UCSD-AML1 (cell line): ENCODE measurements around the gene CPEB3.
A peak's percentile ranks its signal among the peaks of the same experiment; 100 is the strongest.
"Not testable (repeated sequence)": the region's sequence is repeated elsewhere in the genome, so short reads cannot be mapped to it uniquely, and the experiment has no call there.

ENCODE experiments used
- DNase-seq: peaks from one replicate; lab custom pipeline; 2025; ENCODE audit not compliant: unreplicated experiment; lab: John Stamatoyannopoulos, UW

CPEB3 gene

DNA sequence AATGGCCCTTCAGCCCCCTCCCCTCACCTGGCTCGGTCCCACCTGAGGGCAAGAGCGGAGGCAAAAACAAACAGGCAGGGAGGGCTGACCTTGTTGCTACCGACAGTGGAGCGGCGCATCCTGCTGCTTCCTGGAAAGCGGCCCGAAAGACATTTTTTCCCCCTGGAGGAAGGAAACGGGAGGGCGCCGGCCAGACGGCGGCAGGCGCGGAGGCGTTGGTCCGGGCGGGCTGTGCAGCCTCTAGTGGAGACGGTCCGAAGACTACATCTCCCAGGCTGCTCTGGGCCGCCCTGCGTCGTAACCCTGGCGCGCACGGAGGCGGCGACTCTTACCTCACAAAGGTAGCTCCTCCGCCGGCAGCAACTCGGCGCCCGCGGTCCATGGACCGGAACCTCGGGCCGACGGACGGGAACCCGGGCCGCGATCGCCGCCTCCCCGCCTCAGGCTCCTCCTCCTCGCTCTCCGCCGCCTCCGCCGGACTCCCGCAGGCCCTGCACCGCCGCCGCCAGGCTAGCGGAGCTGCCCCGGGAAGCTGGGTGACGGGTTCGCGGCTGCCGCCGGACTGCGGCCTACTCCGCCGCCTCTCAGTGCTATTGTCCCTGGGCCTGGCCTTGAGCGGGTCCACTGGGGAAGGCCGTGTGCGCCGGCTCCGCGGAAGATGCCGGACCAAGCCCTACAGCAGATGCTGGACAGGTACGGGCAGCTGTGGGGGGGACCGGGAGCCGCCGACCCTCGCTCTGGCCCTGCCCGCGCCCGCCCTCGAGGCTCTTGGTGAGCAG lies at the start of gene CPEB3, which contains the start of gene MARCHF5:
Gene CPEB3 (minus strand): TSS at position 242 of the 779 bp plus-strand sequence. CDS start 50,728 bp downstream, outside the sequence.
Gene MARCHF5 (plus strand): TSS at position 331 of the 779 bp plus-strand sequence. CDS start 328 bp downstream, at position 659.
- peak; percentile 96 for DNase-seq

GRCh38 chr10:92329927-92330326 lies 39.0 kb upstream of the CPEB3 start:
- not testable (repeated sequence) for DNase-seq

DNA sequence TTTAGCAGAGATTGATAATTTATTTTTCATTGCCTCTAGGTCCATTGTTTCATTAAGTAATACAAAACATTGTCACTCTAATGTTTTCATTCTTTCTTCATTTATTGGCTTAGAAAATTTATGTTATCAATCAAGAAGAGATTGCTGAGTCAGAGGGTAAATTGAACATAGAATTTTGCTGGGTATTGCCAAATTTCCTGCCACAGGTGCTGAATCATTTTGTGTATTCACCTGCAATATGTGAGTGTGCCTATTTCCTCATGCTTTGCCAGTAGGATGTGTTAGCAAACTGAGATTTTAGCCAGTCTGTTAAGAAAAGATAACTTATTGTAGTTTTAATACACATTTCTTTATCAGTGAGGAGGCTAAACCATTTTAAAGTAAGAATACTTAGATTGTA lies 38.1 kb upstream of the CPEB3 start:
- DNase-seq = no peak

- no peak for DNase-seq
Observed at GRCh38 chr10:92327445-92328433, 36.9 kb upstream of the CPEB3 start.

DNA sequence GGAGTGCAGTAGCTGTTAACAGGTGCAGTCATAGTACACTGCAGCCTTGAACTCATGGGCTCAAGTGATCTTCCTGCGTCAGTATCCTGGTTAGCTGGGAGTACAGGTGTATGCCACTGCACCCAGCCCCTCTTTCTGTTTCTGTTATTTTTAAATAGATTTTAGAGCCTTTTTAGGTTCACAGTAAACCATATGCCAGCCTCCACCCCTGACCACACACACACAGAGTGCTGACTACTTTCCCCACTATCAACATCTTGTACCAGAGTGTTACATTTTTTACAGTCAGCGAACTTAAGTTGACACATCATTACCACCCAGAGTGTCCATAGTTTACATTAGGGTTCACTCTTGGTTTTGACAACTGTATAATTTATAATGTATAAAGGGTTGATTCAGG lies 32.2 kb upstream of the CPEB3 start:
- no peak for DNase-seq

DNA sequence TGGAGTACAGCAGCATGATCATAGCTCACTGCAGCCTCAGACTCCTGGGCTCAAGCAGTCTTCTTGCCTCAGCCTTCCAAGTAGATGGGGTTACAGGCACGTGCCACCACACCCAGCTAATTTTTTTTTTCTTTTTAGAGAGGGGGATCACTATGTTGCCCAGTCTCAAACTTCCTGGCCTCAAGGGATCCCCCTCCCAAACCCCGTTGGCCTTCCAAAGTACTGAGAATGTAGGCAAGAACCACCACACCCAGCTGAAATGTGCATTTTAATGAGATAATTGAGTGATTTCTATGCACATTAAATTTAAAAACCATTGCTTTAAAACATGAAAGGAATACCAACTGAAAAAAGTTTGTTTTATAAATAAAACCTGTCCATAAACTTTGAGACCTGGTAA lies 25.7 kb upstream of the CPEB3 start:
- DNase-seq = no peak

GRCh38 chr10:92313750-92314149 lies 22.9 kb upstream of the CPEB3 start:
- no peak for DNase-seq

DNA sequence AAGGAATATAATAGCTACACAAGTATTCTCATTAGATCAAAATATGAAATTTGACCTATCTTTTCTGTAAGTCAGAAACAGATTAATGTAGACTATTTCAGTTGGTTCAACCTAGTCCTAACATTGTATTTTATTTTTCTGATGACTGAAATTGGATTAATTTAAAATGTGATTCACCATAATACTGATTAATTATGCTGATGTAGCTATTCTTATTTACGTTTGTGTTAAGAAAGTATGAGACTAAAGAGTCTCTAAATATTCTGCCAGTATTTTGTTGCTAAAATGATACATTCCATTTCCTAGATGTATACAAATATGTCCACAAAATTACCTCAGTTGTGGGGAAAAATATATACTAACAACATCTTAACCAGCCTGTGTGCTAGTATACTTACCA lies 18.4 kb upstream of the CPEB3 start:
- no peak for DNase-seq

DNA sequence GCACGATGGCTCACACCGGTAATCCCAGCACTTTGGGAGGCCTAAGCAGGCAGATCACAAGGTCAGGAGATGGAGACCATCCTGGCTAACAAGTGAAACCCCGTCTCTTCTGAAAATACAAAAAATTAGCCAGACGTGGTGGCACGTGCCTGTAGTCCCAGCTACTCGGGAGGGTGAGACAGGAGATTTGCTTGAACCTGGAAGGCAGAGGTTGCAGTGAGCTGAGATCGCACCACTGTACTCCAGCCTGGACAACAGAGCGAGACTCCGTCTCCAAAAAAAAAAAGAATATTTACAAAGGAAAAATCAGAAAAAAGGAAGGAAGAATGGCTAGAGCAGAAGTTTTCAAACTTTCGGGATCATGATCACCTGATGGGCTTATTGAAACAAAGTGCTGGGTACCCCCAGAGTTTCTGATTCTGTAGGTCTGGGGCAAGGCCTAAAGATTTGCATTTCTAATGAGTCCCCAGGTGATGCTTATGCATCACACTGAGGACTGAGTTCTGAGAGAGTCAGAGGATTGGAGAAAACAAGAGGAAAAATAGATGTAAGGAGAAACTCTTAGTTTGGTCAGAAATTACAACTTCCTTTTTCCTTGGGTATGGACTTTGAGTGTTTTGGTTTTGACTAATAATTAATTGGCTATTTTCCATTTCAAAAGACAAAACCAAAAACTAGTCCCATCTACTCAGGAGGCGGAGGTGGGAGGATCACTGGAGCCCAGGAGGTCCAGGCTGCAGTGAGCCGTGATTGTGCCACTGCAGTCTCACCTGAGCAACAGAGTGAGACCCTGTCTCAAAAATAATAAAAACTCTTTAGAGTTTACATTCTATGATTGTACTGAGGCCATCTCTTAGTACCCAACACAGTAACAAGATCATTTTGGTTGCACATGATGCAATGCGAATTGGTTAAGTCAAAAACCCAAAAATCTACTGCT lies 14.5 kb upstream of the CPEB3 start:
- no peak for DNase-seq

DNA sequence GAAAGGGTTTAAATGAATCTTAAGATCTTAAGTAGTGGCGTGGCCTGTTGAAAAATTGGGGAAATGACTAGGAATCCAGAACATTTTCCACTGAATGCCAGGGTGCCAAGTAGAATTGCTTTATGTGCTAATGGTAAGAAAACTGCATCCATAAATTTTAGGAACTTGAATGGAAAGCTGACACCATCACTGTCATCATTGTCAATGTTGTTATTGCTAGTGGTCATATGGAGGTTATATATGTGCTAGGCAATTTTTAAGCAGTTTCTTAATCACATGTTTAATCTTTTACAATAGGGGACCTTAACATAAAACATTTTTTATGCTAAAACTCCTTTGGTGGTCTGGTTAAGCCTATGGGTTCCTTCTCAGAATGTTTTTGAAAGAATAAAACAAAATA lies 13.2 kb upstream of the CPEB3 start:
- no peak for DNase-seq

DNA sequence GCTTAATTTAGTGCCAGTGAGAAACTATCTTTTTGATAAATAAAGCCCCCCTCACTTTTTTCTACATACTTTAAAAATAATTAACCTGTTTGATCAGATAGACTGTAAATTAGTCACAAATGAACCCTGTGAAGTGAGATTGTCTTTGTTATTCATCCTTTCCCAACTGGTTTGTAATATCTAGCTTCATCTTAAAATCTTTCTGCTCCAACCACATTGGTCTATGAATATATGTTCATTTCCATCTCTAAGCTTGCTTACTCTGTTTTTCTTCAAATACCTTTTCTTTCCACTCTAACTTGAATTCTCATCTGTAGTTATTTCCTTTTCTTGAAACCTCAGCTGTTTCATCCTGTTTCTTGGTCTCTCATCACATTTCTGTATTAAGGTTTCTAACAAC lies 12.2 kb upstream of the CPEB3 start:
- no peak for DNase-seq

DNA sequence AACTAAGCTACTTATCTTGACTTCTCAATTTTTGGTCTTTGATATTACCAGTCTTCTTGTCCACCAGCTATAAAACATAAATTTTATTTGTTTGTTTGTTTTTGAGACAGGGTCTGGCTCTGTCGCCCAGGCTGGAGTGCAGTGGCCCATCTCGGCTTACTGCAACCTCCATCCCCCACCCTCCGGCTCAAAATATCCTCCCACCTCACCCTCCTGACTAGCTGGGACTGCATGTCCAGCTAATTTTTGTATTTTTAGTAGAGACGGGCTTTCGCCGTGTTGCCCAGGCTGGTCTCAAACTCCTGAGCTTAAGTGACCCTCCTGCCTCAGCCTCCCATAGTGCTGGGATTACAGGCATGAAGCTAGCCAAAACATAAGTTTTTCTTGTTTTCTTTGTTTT lies 7.6 kb upstream of the CPEB3 start:
- no peak for DNase-seq

- DNase-seq = peak; percentile 61
Observed at GRCh38 chr10:92291921-92292845, 1.3 kb upstream of the CPEB3 start.

DNA sequence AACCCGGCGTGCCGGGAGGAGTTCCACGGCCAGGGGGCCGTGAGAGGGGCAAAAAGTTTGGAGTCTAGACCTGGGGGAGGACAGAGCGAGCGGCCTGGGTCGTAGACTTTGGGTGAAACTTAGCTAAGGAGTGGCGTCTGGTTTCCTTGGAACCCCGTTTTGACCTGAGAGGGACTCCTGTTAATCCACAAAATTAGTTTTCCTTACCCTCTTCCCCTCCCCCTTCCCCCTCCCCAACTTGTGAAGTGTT lies 663 bp upstream of the CPEB3 start:
- DNase-seq = no peak

DNA sequence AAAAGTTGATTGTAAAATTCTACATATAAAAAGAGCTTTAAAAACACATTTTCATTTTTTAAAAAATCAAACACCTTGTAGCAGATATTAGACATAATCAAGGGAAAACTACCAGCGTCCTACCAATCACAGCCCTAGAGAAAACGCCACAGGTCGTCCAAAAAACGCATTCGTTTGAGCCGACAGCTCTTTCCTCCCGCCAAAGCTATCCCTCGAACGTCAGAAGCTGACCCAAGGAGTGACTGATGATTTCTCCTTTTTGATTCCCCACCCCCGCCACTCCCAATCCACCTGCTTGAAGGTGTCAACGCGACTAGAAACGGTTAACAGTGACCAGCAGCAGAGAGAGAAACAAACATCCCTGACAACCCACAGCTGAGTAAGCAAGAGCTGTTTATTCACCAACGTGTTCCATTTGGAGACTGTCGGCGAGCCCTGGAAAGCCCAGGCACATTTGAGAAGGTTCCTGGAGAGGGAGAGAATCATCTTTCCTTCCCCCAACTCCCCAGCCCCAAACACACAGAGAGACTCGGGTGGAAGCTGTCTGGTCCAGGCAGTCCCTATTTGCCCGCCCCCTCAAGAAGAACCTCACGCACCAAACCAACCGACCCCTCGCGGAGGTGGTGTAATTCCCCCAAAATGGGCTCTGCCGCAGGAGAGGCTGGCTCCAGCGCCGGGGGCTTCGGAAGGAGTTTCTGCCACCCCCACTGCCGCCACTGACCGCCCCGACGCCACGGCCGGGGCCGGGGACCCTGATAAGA lies 622 bp downstream of the CPEB3 start:
- no peak for DNase-seq

DNA sequence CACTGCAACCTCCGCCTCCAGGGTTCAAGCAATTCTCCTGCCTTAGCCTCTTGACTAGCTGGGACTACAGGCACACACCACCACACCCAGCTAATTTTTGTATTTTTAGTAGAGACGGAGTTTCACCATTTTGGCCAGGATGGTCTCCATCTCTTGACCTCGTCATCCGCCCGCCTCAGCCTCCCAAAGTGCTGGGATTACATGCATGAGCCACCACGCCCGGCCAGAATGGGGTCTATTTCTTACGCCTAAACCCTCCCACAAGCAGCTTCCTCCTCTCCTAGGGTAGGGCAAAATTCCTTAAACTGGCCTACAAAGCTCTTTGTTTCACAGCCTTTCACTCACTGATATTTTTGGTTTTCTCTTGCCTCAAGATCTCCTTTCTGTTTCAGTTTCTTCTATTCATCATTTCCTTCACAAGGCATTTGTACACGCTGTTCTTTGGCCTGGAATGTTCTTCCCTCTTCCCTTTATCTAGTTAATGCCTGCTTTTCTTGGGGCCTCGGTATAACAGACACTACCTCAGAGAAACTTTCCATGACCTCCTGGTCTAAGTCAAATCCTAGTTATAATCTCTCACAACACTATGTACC lies 6.7 kb downstream of the CPEB3 start:
- DNase-seq = no peak

GRCh38 chr10:92278996-92279696 lies 11.7 kb downstream of the CPEB3 start:
- no peak for DNase-seq

- DNase-seq = no peak
Observed at GRCh38 chr10:92274071-92274470, 16.8 kb downstream of the CPEB3 start.
